Measurements from ENCODE around the gene PRSS1.

PRSS1 gene

DNA sequence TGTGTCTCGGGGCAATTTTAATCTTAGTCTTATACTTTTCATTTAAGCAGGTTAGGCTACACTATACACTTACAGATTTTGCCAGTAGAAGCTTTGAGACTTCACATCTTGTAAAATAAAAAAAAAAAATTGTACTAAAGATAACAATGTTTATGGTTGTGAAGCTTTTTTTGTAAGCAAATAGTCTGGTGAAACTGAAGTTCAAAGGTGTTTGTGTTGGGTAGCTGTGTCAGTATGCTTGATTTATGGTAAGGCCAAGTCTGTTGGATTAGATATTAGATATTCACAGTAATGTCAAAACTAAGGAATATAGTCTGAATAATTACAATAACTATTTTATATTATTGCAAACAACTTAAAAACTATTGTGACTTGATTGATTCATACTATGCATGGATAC, 31.0 kb upstream of the PRSS1 start:
- Histone ChIP-seq H3K9me3 (ENCODE audit: insufficient read depth, low read length) (no peaks in the 10 kb centered on the region), H3K27me3 (ENCODE audit: low read length) (no peaks in the 10 kb centered on the region), H3K79me2 (ENCODE audit: insufficient read depth, low read length) (no peaks in the 10 kb centered on the region), H3K4me2 (ENCODE audit: low read depth, low read length, poor library complexity, severe bottlenecking) (no peak overlapping the region), H3F3A (ENCODE audit: insufficient read depth) (no peaks in the 10 kb centered on the region), H2AFZ (ENCODE audit: low read depth, low read length, severe bottlenecking) (no peak overlapping the region), H4K20me1 (ENCODE audit: low read depth, low read length) (no peaks in the 10 kb centered on the region), H3K4me3 (ENCODE audit: insufficient read depth, low read length, poor library complexity, severe bottlenecking) (no peak overlapping the region), H3K9ac (ENCODE audit: low read length) (no peak overlapping the region), H3K9me2 (replicated peaks; ENCODE audit: insufficient read depth, low read length) (no peaks in the 10 kb centered on the region), H3K36me3 (ENCODE audit: low read length) (no peaks in the 10 kb centered on the region), H3K27ac (ENCODE audit: low read depth, low read length) (no peak overlapping the region)
- no peak for TF ChIP-seq EZH2phosphoT487 (conservative IDR thresholded peaks at IDR 0.05; ENCODE audit: low read length)
- TF ChIP-seq, protein P1, sequence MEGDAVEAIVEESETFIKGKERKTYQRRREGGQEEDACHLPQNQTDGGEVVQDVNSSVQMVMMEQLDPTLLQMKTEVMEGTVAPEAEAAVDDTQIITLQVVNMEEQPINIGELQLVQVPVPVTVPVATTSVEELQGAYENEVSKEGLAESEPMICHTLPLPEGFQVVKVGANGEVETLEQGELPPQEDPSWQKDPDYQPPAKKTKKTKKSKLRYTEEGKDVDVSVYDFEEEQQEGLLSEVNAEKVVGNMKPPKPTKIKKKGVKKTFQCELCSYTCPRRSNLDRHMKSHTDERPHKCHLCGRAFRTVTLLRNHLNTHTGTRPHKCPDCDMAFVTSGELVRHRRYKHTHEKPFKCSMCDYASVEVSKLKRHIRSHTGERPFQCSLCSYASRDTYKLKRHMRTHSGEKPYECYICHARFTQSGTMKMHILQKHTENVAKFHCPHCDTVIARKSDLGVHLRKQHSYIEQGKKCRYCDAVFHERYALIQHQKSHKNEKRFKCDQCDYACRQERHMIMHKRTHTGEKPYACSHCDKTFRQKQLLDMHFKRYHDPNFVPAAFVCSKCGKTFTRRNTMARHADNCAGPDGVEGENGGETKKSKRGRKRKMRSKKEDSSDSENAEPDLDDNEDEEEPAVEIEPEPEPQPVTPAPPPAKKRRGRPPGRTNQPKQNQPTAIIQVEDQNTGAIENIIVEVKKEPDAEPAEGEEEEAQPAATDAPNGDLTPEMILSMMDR (IDR thresholded peaks at IDR 0.05; ENCODE audit: insufficient read depth, low read length, poor library complexity, severe bottlenecking), result no peak

DNA sequence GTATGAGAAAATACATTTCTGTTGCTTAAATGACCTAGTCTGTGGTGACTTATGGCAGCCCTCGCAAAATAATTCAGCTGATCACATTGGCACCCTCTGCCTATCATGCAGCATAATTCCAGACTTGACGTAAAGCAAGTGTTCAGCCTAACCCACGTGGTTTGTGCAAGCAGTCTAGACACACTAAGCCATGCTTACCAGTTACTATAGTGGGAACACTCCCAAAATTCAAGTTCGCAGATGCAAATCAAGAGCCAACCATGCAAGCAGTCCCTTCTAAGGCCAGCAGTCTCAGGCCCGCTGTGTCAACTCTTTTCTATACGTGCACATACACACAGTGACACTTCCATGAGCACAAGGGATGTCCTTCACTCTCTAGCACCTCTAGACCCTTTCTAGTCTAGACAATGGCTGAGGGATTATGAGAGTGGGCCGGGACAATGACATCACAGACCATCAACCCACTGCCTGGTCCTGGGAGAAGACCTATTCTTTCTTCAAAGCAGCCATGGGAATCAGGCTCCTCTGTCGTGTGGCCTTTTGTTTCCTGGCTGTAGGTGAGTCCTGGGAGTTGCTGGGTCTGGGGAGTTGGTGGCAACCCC, 29.0 kb upstream of the PRSS1 start:
- H4K20me1 ChIP-seq (ENCODE audit: low read depth, low read length), result no peaks in the 10 kb centered on the region
- H3K4me3 ChIP-seq (ENCODE audit: insufficient read depth, low read length, poor library complexity, severe bottlenecking), result no peak overlapping the region
- no peak overlapping the region for H3K9ac ChIP-seq (ENCODE audit: low read length)
- no peaks in the 10 kb centered on the region for H3K36me3 ChIP-seq (ENCODE audit: low read length)
- no peak overlapping the region for H3K27ac ChIP-seq (ENCODE audit: low read depth, low read length)
- TF ChIP-seq, protein P1 (IDR thresholded peaks at IDR 0.05; ENCODE audit: insufficient read depth, low read length, poor library complexity, severe bottlenecking), result no peak
- TF ChIP-seq EZH2phosphoT487 (conservative IDR thresholded peaks at IDR 0.05; ENCODE audit: low read length), result no peak
- H2AFZ ChIP-seq (ENCODE audit: low read depth, low read length, severe bottlenecking), result no peak overlapping the region
- no peaks in the 10 kb centered on the region for H3K9me2 ChIP-seq (replicated peaks; ENCODE audit: insufficient read depth, low read length)
- H3F3A ChIP-seq (ENCODE audit: insufficient read depth), result no peaks in the 10 kb centered on the region
- no peaks in the 10 kb centered on the region for H3K9me3 ChIP-seq (ENCODE audit: insufficient read depth, low read length)
- H3K79me2 ChIP-seq (ENCODE audit: insufficient read depth, low read length), result no peaks in the 10 kb centered on the region
- no peak overlapping the region for H3K4me2 ChIP-seq (ENCODE audit: low read depth, low read length, poor library complexity, severe bottlenecking)
- no peaks in the 10 kb centered on the region for H3K27me3 ChIP-seq (ENCODE audit: low read length)

DNA sequence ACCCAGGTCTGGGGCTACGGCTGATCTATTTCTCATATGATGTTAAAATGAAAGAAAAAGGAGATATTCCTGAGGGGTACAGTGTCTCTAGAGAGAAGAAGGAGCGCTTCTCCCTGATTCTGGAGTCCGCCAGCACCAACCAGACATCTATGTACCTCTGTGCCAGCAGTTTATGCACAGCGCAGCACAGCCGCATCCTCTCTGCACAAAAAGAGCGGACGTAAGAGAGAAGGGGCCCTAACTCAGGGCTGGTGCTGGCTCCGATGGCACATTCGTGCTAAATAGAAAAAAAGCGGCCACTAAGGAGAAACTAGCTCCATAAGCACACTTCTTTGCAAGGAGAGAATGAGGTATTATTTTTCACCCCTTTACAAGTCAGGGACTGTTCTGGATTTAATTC, 28.3 kb upstream of the PRSS1 start:
- H3K36me3 ChIP-seq (ENCODE audit: low read length), result no peaks in the 10 kb centered on the region
- H3K9me2 ChIP-seq (replicated peaks; ENCODE audit: insufficient read depth, low read length), result no peaks in the 10 kb centered on the region
- H4K20me1 ChIP-seq (ENCODE audit: low read depth, low read length), result no peaks in the 10 kb centered on the region
- no peak overlapping the region for H3K4me3 ChIP-seq (ENCODE audit: insufficient read depth, low read length, poor library complexity, severe bottlenecking)
- no peaks in the 10 kb centered on the region for H3K27me3 ChIP-seq (ENCODE audit: low read length)
- H3K9me3 ChIP-seq (ENCODE audit: insufficient read depth, low read length), result no peaks in the 10 kb centered on the region
- TF ChIP-seq, protein P1 (IDR thresholded peaks at IDR 0.05; ENCODE audit: insufficient read depth, low read length, poor library complexity, severe bottlenecking), result no peak
- TF ChIP-seq EZH2phosphoT487 (conservative IDR thresholded peaks at IDR 0.05; ENCODE audit: low read length), result no peak
- no peaks in the 10 kb centered on the region for H3F3A ChIP-seq (ENCODE audit: insufficient read depth)
- no peak overlapping the region for H3K9ac ChIP-seq (ENCODE audit: low read length)
- H3K79me2 ChIP-seq (ENCODE audit: insufficient read depth, low read length), result no peaks in the 10 kb centered on the region
- no peak overlapping the region for H3K4me2 ChIP-seq (ENCODE audit: low read depth, low read length, poor library complexity, severe bottlenecking)
- H3K27ac ChIP-seq (ENCODE audit: low read depth, low read length), result no peak overlapping the region
- no peak overlapping the region for H2AFZ ChIP-seq (ENCODE audit: low read depth, low read length, severe bottlenecking)

Measured in SU-DHL-6 (cell line).